Activated CD4-positive, alpha-beta T cell treated with anti-CD3 and anti-CD28 coated beads, Interleukin-2, amount 10 ng/mL, durations not matched to agents 7 days and 5 days (primary cell): ENCODE measurements around the gene UACA. TPM values are rescaled to one million over a fixed set of nuclear protein-coding genes. Genes with fewer than 3 reads are reported as not detected.

ENCODE experiments used
- CTCF ChIA-PET: fragments of 350-600 bp; sonication (Branson Sonifier 250); formaldehyde crosslinking; loops from one replicate; lab custom pipeline; 2021; ENCODE audit warnings: antibody characterized with exemption; lab: Charles Lee
- POLR2A ChIA-PET: fragments of 350-600 bp; sonication (Branson Sonifier 250); formaldehyde crosslinking; loops from one replicate; lab custom pipeline; 2021; ENCODE audit warnings: antibody characterized with exemption; lab: Charles Lee
- DNase-seq: peaks from one replicate; pipeline ENCODE4 v3.0.0-alpha.2; 2020
- H3K27ac Mint-ChIP-seq: one replicate; pipeline ENCODE4 v1.8.0; 2021; ENCODE audit warnings: mild to moderate bottlenecking, moderate library complexity, mixed read lengths
- H3K27me3 Mint-ChIP-seq: one replicate; pipeline ENCODE4 v1.8.0; 2021; ENCODE audit warnings: mixed read lengths
- H3K36me3 Mint-ChIP-seq: one replicate; pipeline ENCODE4 v1.8.0; 2021; ENCODE audit warnings: low read depth, mixed read lengths
- H3K4me1 Mint-ChIP-seq: one replicate; pipeline ENCODE4 v1.8.0; 2021; ENCODE audit warnings: mixed read lengths
- H3K4me3 Mint-ChIP-seq: one replicate; pipeline ENCODE4 v1.8.0; 2021; ENCODE audit warnings: mild to moderate bottlenecking, moderate library complexity, mixed read lengths
- H3K9me3 Mint-ChIP-seq: one replicate; pipeline ENCODE4 v1.8.0; 2021; ENCODE audit warnings: mixed read lengths
- total RNA-seq, 2 experiments: library from RNA; stranded (reverse); gene quantifications; one replicate each; pipeline ENCODE4 v1.2.3, GENCODE V29; 2021

UACA gene
- total RNA-seq, 2 experiments from 2014 or later = 3.9 to 4.1 TPM

DNA sequence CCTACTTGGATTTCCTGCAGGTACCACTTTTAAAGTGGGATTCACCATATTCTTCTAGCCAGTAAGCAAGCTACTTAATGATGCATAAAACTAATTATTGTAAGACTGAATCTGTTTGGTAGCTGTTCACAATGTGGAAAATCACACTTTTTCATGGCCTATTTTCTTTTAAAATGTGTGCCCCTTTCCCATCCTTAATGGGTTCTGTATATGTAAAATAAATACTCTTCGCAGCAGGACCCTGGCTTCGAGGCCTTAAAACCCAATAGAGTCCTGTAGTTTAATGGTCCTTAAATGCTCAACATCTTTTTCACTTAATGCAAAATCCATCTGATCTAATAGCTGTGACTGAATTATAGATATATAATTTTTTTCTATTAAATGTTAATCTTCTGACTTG is 111.0 kb downstream of the UACA start:
- Mint-ChIP-seq H3K27ac (no peak overlapping the region), H3K4me3 (no peak overlapping the region), H3K4me1 (no peaks in the 10 kb centered on the region), H3K27me3 (peaks cover 12% of the 10 kb centered on the region), H3K36me3 (no peaks in the 10 kb centered on the region), H3K9me3 (no peaks in the 10 kb centered on the region)
- ChIA-PET POLR2A (no interaction called here), CTCF (no interaction called here)
- no peak for DNase-seq

DNA sequence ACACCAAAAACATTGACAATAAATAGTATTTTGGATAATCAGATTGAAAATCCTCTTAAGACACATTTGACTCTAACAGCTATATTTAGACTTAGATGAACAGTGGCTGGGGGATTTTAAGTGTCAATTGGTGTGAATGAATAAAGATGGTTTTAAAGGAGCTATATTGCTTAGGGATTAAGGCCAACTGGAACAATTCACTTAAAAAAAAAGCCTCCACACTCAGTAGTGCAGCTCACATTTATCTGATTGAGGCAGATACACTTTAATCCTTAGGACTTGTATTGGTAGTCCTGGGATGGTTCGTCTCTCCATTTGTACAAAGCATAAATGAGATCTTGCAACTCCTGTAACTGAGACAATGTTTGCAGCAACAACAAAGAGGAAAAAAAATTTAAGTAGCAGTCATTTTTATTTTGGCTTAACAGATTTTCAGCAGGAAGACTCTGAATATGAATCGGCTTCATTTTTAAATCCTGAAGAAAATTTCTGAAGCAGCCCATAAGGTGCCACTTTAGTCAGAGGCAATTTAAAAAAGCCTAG is 112.0 kb downstream of the UACA start:
- CTCF ChIA-PET = interaction anchor here (0.6 kb wide), 1 partner anchor 263 kb away, joined by 3 read pairs; no protein-coding TSS in a partner anchor

DNA sequence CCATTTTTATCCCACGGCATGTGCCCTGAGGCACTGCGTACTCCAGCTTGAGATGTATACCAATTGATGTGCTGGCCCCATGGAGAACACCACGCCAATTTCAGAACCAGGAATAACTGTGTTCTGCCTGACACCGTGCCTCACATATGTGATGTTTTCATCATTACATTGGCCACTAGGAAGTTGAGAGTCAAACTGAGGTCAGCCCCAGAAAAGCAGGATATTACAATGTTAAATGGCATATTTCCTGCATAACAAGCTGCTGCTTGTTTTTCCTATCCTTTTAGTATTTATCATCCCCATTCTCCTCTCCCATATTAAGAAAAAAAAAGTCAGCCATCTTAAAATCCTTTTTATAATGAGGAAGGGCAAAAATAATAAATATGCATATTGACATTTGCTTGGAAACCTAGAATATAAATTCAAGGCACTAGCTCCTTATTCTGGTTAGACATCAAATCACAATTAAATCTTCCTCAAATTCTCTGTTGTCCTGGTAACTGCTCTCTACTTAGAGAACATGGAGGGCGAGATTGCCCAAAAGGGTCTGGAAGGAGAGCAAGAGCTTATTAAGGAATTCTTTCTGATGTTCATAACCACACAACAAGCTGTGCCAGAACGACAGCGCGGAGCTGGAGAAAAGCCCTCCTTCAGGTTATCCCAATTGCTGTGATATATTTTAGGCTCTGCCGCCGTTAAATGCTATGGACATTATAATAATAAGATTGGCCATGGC is 112.6 kb downstream of the UACA start:
- no peak overlapping the region for H3K4me3 Mint-ChIP-seq
- H3K36me3 Mint-ChIP-seq = no peaks in the 10 kb centered on the region
- CTCF ChIA-PET = interaction anchor here (0.6 kb wide), 1 partner anchor 263 kb away, joined by 3 read pairs; no protein-coding TSS in a partner anchor
- POLR2A ChIA-PET = interaction anchor here (0.5 kb wide), 1 partner anchor 646 kb away, joined by 3 read pairs; no protein-coding TSS in a partner anchor
- no peak for DNase-seq
- H3K27me3 Mint-ChIP-seq = peaks cover 24% of the 10 kb centered on the region
- H3K9me3 Mint-ChIP-seq = no peaks in the 10 kb centered on the region
- H3K4me1 Mint-ChIP-seq = no peaks in the 10 kb centered on the region
- H3K27ac Mint-ChIP-seq = no peak overlapping the region

More for the DNA sequence above, 112.0 kb downstream of the UACA start:
- no peaks in the 10 kb centered on the region for H3K36me3 Mint-ChIP-seq
- H3K4me1 Mint-ChIP-seq = no peaks in the 10 kb centered on the region
- no peak overlapping the region for H3K27ac Mint-ChIP-seq
- no peak for DNase-seq
- H3K4me3 Mint-ChIP-seq = no peak overlapping the region
- H3K27me3 Mint-ChIP-seq = peaks cover 18% of the 10 kb centered on the region
- POLR2A ChIA-PET = interaction anchor here (0.5 kb wide), 1 partner anchor 645 kb away, joined by 3 read pairs; no protein-coding TSS in a partner anchor
- H3K9me3 Mint-ChIP-seq = no peaks in the 10 kb centered on the region

DNA sequence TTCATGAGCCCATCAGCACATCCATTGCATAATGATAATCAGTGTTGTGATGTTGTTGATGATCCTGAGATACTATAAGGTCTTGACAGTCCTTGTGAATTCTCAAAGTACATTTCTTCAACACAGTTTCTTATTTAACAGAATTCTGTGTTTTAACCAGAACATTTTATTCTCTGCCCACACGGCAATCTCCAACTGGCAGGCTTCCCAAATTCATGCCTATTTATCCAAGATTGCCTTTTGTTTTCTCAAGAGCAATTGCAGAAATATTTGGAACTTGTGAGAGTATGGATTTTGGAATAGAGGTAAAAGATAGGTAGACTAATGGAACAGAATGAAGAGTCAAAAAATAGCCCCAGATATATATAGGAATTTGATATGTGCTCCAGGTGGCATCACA is 116.0 kb downstream of the UACA start:
- H3K9me3 Mint-ChIP-seq = no peaks in the 10 kb centered on the region
- no peak for DNase-seq
- CTCF ChIA-PET = no interaction called here
- no peaks in the 10 kb centered on the region for H3K4me1 Mint-ChIP-seq
- H3K27me3 Mint-ChIP-seq = peaks cover 27% of the 10 kb centered on the region
- H3K4me3 Mint-ChIP-seq = no peak overlapping the region
- no peak overlapping the region for H3K27ac Mint-ChIP-seq
- H3K36me3 Mint-ChIP-seq = no peaks in the 10 kb centered on the region
- POLR2A ChIA-PET = no interaction called here

DNA sequence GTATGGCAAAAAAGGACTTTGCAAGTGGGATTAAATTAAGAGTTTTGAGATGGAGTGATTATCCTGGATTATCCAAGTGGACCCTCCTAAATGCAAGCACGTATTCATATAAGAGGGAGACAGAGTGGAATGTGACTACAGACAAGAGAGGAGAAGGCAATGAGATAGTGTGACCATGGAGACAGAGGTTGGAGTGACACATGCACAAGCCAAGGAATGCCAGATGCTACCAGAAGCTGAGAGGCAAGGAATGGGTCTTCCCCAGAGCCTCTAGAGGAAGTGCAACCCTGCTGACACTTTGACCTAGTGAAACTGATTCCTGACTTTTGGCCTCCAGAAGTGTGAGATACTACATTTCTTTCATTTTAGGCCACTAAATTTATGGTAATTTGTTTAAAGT is 117.2 kb downstream of the UACA start:
- Mint-ChIP-seq H3K27me3 (peaks cover 27% of the 10 kb centered on the region), H3K36me3 (no peaks in the 10 kb centered on the region), H3K4me1 (no peaks in the 10 kb centered on the region), H3K9me3 (no peaks in the 10 kb centered on the region), H3K27ac (no peak overlapping the region), H3K4me3 (no peak overlapping the region)
- CTCF ChIA-PET = no interaction called here
- DNase-seq = no peak
- POLR2A ChIA-PET = no interaction called here

DNA sequence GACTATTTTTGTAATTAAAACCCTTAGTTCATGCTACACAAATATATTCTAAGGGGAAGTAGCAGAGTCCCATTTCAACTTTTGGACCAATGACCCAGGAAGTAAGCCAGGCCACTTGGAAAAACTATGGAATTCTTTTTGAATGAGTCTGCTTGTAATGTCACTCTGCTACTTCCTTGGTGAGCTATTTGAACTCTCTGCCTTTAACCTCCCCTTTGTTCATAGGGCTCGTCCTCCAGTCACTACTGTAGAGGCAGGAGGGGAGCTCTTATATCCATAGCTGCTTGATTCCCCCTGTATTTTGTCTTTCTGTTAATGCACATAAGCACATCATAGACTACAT is 119.6 kb downstream of the UACA start:
- ChIA-PET CTCF (no interaction called here), POLR2A (interaction anchor here (0.6 kb wide), 1 partner anchor 281 kb away, joined by 3 read pairs; no protein-coding TSS in a partner anchor)

DNA sequence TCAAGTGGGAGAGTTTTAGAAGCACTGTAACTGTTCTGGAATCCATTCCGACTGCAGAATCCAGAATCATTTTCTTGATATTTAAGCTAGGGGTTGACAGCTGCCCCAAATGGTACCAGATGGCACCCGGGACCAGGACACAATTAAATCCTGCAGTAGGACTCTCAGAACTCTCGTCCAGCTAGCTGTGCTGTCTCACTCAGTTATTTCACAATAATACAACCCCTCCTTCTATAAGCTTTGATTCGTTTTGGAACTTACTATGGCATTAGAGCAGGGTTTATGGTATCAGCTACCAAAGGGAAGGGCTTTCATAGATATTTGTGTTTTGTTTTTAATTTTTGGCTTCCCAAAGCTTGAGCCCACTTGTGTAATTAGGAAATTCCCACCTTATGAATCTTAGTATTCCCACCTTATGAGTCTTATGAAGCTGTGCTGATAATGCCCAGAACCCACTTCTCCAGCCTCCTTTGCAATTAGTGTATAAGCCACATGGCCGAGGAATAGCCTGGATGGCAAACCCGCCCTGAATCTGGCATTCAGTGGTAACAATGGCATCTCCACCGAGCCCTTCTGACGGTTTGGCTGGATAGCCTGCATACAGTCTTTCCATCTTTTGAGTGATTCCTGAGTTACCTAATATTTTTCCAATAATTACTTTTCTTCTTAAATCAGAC is 120.1 kb downstream of the UACA start:
- no peak overlapping the region for H3K4me3 Mint-ChIP-seq
- H3K9me3 Mint-ChIP-seq = no peaks in the 10 kb centered on the region
- no peaks in the 10 kb centered on the region for H3K36me3 Mint-ChIP-seq
- no peak overlapping the region for H3K27ac Mint-ChIP-seq
- peaks cover 26% of the 10 kb centered on the region for H3K27me3 Mint-ChIP-seq
- DNase-seq = no peak
- H3K4me1 Mint-ChIP-seq = no peaks in the 10 kb centered on the region
- ChIA-PET POLR2A (interaction anchor here (0.6 kb wide), 1 partner anchor 280 kb away, joined by 3 read pairs; no protein-coding TSS in a partner anchor), CTCF (no interaction called here)

More for the DNA sequence above, 119.6 kb downstream of the UACA start:
- H3K36me3 Mint-ChIP-seq = no peaks in the 10 kb centered on the region
- peaks cover 24% of the 10 kb centered on the region for H3K27me3 Mint-ChIP-seq
- H3K9me3 Mint-ChIP-seq = no peaks in the 10 kb centered on the region
- H3K4me1 Mint-ChIP-seq = no peaks in the 10 kb centered on the region
- DNase-seq = no peak
- H3K4me3 Mint-ChIP-seq = no peak overlapping the region
- H3K27ac Mint-ChIP-seq = no peak overlapping the region

DNA sequence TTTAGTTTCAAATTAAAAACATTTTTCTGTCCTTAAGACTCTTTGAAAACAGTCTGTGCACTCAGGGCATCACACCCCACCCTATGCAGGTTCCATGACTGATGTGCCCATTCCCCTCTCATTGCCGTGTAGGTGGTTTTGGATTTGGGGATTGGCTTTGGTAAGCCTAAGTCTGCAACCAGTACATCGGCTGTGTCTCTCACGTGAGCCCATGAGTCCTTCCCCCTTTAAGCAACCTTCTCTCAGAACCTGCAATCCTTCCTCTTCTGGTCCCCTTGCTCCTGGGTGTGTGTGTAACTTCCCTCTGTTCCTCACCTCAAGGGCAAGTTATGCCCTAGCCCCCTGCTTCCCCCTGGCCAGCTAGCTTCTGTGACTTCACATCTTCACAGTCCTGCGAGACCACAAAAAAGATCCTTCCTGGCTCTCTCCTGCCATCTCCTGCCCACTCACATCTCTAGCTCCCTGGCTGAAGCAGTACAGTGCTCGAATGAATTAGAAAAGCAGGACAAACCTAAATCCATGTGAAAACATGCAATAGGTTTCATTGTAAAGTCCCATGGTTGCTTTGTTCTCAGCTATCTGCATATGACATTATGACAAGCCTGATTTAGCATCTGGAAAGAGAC is 126.7 kb downstream of the UACA start:
- Mint-ChIP-seq H3K9me3 (no peaks in the 10 kb centered on the region), H3K27me3 (peaks cover 19% of the 10 kb centered on the region), H3K36me3 (no peaks in the 10 kb centered on the region), H3K4me1 (peaks cover 7% of the 10 kb centered on the region), H3K27ac (no peak overlapping the region), H3K4me3 (no peak overlapping the region)
- DNase-seq = no peak
- POLR2A ChIA-PET = no interaction called here
- CTCF ChIA-PET = no interaction called here

DNA sequence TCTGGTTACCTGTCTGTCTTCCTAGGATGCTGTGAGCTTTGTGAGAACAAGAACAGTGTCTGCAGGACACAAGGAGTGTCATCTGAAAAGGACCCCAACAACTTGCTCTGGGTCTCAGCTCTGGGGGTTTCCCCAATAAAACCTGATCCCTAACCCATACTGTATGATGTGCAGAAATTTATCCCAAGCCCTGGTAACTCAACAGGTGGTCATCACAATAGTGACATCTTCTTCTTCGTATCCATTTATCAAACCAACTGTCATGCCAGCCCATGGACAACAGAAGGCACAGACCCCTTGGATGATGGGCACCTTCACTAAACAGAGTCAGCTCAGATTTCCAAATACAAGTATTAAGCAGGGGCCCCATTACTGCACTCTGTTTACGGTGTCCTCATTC is 127.5 kb downstream of the UACA start:
- Mint-ChIP-seq H3K27ac (no peak overlapping the region), H3K9me3 (no peaks in the 10 kb centered on the region), H3K4me3 (no peak overlapping the region), H3K27me3 (peaks cover 23% of the 10 kb centered on the region), H3K36me3 (no peaks in the 10 kb centered on the region), H3K4me1 (peaks cover 7% of the 10 kb centered on the region)
- ChIA-PET CTCF (no interaction called here), POLR2A (interaction anchor here (0.6 kb wide), 1 partner anchor 126 kb away, joined by 10 read pairs; no protein-coding TSS in a partner anchor)
- no peak for DNase-seq

DNA sequence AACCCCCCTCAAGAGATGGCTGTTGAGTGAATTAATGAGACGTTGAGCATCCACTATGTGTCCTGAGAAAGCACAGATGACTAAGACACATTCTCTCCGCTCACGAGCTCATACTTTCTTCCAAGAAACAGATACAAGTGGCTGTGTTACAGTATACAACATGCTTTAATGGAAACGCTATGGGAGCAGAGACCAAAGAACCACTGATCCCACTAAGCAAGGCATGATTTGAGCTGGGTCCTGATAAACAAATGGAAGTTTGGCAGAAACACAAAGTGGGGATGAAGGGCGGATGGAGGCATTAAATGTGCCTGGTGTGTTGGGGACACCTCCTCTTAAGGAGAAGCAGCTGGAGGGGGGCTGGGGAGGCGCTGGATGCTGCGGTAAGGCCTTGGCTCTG is 129.4 kb downstream of the UACA start:
- Mint-ChIP-seq H3K27me3 (peaks cover 26% of the 10 kb centered on the region), H3K27ac (no peak overlapping the region), H3K4me3 (no peak overlapping the region), H3K9me3 (no peaks in the 10 kb centered on the region), H3K36me3 (no peaks in the 10 kb centered on the region), H3K4me1 (peaks cover 7% of the 10 kb centered on the region)
- ChIA-PET POLR2A (no interaction called here), CTCF (no interaction called here)
- no peak for DNase-seq

DNA sequence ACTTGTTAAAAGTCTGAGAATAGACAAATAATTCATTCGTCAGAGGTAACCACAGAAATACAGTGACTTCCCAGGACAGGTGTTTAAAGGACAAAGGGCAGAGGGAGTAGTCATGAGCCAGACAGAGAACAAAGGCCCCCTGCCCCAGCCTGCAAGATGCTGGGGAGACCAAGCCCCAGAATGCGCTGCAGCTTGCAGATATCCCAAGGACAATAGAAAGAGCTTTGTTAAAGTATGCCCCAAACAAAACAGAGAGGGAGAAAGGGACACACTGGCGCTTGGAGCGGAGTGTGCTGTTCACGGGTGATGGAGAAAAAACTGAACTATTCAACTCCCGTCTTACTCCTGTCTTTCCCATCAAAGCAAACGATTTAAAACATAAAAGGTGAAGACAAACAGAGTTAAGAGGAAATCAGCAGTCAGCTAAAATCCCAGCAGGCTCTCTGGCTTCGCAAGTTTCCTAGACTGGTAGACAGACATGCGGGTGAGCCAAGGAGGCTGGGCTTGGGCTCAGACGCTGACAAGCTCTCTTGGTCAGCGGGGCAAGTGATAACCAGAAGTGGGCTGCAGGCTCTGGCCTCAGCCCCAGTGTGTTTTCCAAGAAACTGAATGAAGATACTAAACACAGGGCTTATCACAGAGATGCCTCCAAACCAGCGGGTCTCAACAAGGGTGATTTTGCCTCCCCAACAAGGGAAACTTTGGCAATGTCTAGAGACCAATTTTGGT is 130.1 kb downstream of the UACA start:
- H3K4me3 Mint-ChIP-seq = no peak overlapping the region
- no peak overlapping the region for H3K27ac Mint-ChIP-seq
- DNase-seq = no peak
- H3K27me3 Mint-ChIP-seq = peaks cover 27% of the 10 kb centered on the region
- H3K9me3 Mint-ChIP-seq = no peaks in the 10 kb centered on the region
- peaks cover 7% of the 10 kb centered on the region for H3K4me1 Mint-ChIP-seq
- H3K36me3 Mint-ChIP-seq = no peaks in the 10 kb centered on the region
- CTCF ChIA-PET = no interaction called here
- POLR2A ChIA-PET = no interaction called here

- Mint-ChIP-seq H3K9me3 (no peaks in the 10 kb centered on the region), H3K27me3 (peaks cover 27% of the 10 kb centered on the region), H3K27ac (no peak overlapping the region), H3K4me1 (peaks cover 7% of the 10 kb centered on the region), H3K36me3 (no peaks in the 10 kb centered on the region), H3K4me3 (no peak overlapping the region)
- no peak for DNase-seq
- ChIA-PET POLR2A (no interaction called here), CTCF (no interaction called here)
Observed at GRCh38 chr15:70632491-70633102, 130.8 kb downstream of the UACA start.
